Neuronal stem cell (in vitro differentiated cells): ENCODE results near the gene ERP44.

Source experiments
- DNase-seq: peaks from one replicate; pipeline ENCODE4 v3.0.0-alpha.2; 2013; ENCODE audit warnings: low spot score
- H2AFZ ChIP-seq: one replicate; pipeline ENCODE4 v1.6.1; 2013; ENCODE audit warnings: mild to moderate bottlenecking, low read length, inconsistent platforms
- H2AK5ac ChIP-seq: 2 replicates; pipeline ENCODE4 v1.6.1; 2013; ENCODE audit warnings: low read depth, mild to moderate bottlenecking, inconsistent platforms, low read length, moderate library complexity, mixed read lengths
- H2BK120ac ChIP-seq: 2 replicates; pipeline ENCODE4 v1.6.1; 2013; ENCODE audit warnings: low read depth, mild to moderate bottlenecking, inconsistent platforms, low read length, moderate library complexity, mixed read lengths
- H2BK12ac ChIP-seq: one replicate; pipeline ENCODE4 v1.6.1; 2013; ENCODE audit warnings: low read length, inconsistent platforms
- H2BK15ac ChIP-seq: 2 replicates; pipeline ENCODE4 v1.6.1; 2013; ENCODE audit warnings: mild to moderate bottlenecking, low read length, inconsistent platforms, mixed read lengths
- H2BK5ac ChIP-seq: one replicate; pipeline ENCODE4 v1.6.1; 2013; ENCODE audit warnings: inconsistent platforms, mild to moderate bottlenecking, low read length, moderate library complexity
- H3K14ac ChIP-seq: one replicate; pipeline ENCODE4 v1.6.1; 2013; ENCODE audit warnings: low read length, inconsistent platforms
- H3K18ac ChIP-seq: 2 replicates; pipeline ENCODE4 v1.6.1; 2013; ENCODE audit warnings: low read length, inconsistent platforms
- H3K23ac ChIP-seq: 2 replicates; pipeline ENCODE4 v1.6.1; 2013; ENCODE audit warnings: low read depth, mild to moderate bottlenecking, mixed read lengths, low read length, inconsistent platforms; ENCODE audit not compliant: poor library complexity
- H3K27ac ChIP-seq: replicated peaks from 3 replicates; pipeline ENCODE4 v1.5.1; 2013; ENCODE audit warnings: low read length, inconsistent platforms
- H3K27me3 ChIP-seq, 3 experiments: 2 replicates each; pipeline ENCODE4 v1.6.1; 2013; ENCODE audit warnings: low read length in 3 of 3, mild to moderate bottlenecking in 2 of 3, inconsistent platforms in 1 of 3, low read depth in 1 of 3, mixed read lengths in 1 of 3, moderate library complexity in 1 of 3; ENCODE audit not compliant: control insufficient read depth in 3 of 3, insufficient read depth in 3 of 3
- H3K36me3 ChIP-seq, 2 donors: replicated peaks in 1 of 2; 2 replicates each; pipeline ENCODE4 v1.6.1; 2013; ENCODE audit warnings: low read length in 2 of 2; ENCODE audit not compliant: control insufficient read depth in 2 of 2, insufficient read depth in 2 of 2
- H3K4ac ChIP-seq: 2 replicates; pipeline ENCODE4 v1.6.1; 2013; ENCODE audit warnings: inconsistent platforms, mild to moderate bottlenecking, low read length, moderate library complexity
- H3K4me1 ChIP-seq, 2 donors: 1 replicate in 1 of 2; 2 replicates in 1 of 2; pipeline ENCODE4 v1.6.1; 2013; ENCODE audit warnings: low read length in 2 of 2, low read depth in 1 of 2; ENCODE audit not compliant: control insufficient read depth in 2 of 2, insufficient read depth in 1 of 2
- H3K4me2 ChIP-seq: one replicate; pipeline ENCODE4 v1.6.1; 2013; ENCODE audit warnings: mild to moderate bottlenecking, low read length, inconsistent platforms; ENCODE audit not compliant: insufficient read depth, poor library complexity, severe bottlenecking
- H3K4me3 ChIP-seq, 2 donors: 2 replicates each; pipeline ENCODE4 v1.5.1; 2013; ENCODE audit warnings: low read length in 2 of 2, mild to moderate bottlenecking in 2 of 2, inconsistent platforms in 1 of 2, moderate library complexity in 1 of 2
- H3K79me1 ChIP-seq: one replicate; pipeline ENCODE4 v1.6.1; 2013; ENCODE audit warnings: low read depth, mild to moderate bottlenecking, inconsistent platforms, low read length, moderate library complexity
- H3K9ac ChIP-seq: one replicate; pipeline ENCODE4 v1.6.1; 2013; ENCODE audit warnings: mild to moderate bottlenecking, low read depth, low read length, inconsistent platforms; ENCODE audit not compliant: poor library complexity
- H3K9me3 ChIP-seq, 2 donors: replicated peaks in 1 of 2; 2 replicates each; pipeline versions ENCODE3 to v1.6.1; 2013; ENCODE audit warnings: low read length in 2 of 2, mild to moderate bottlenecking in 2 of 2, inconsistent platforms in 1 of 2, low read depth in 1 of 2, mixed read lengths in 1 of 2, moderate library complexity in 1 of 2; ENCODE audit not compliant: control insufficient read depth in 2 of 2, insufficient read depth in 1 of 2
- H4K8ac ChIP-seq: one replicate; pipeline ENCODE4 v1.6.1; 2013; ENCODE audit warnings: low read depth, mild to moderate bottlenecking, inconsistent platforms, low read length, moderate library complexity
- H4K91ac ChIP-seq: one replicate; pipeline ENCODE4 v1.6.1; 2013; ENCODE audit warnings: low read length, low read depth, mild to moderate bottlenecking, inconsistent platforms; ENCODE audit not compliant: poor library complexity
- WGBS, 2 donors: extraction: QIAGEN DNeasy Blood & Tissue Kit; methylation state at CpG; one replicate each; pipeline ENCODE4 v1.1.7; 2013; ENCODE audit warnings: missing lambda C conversion rate in 2 of 2, mixed read lengths in 1 of 2; ENCODE audit not compliant: insufficient read length in 2 of 2, insufficient replicate concordance in 1 of 2; ENCODE audit errors: extremely low coverage in 2 of 2; 5-methylcytosine and 5-hydroxymethylcytosine counted together

The ERP44 gene

DNA sequence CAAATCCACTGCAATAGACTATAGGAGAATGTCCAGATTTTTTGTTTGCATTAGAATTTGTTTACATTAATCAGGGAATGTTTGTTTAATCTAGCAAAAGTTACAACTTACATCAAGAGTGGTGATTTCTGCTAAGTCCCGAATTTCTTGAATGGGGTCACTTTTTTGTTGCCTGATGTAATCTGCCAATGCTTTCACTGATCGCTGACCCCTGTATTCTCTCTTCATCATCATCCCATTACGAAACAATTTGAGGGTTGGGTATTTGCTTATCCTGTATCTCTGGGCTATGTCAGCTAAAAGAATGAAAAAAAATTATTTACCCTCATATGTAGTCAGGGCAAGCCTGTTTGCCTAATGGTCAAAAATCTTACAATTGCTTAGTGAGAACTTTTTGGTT is 76.9 kb downstream of the ERP44 start:
- H3K9ac ChIP-seq, result no peak overlapping the region
- H3K18ac ChIP-seq, result no peak overlapping the region
- no peak overlapping the region for H2AK5ac ChIP-seq
- H3K27me3 ChIP-seq, result no peaks in the 10 kb centered on the region
- no peak for DNase-seq
- peaks cover 2 to 20% of the 10 kb centered on the region in 2 donors for H3K36me3 ChIP-seq
- H2BK15ac ChIP-seq, result no peak overlapping the region
- no peak overlapping the region for H2BK5ac ChIP-seq
- no peak overlapping the region for H3K14ac ChIP-seq
- peaks cover 2 to 9% of the 10 kb centered on the region in 2 donors for H3K9me3 ChIP-seq
- H4K91ac ChIP-seq, result no peak overlapping the region
- H2BK120ac ChIP-seq, result no peak overlapping the region
- H3K4me3 ChIP-seq, result no peak overlapping the region
- H3K4me2 ChIP-seq, result no peak overlapping the region
- no peak overlapping the region for H3K27ac ChIP-seq
- H2AFZ ChIP-seq, result no peak overlapping the region
- H3K23ac ChIP-seq, result no peak overlapping the region
- no peak overlapping the region for H2BK12ac ChIP-seq
- no peak overlapping the region for H4K8ac ChIP-seq
- H3K4ac ChIP-seq, result no peak overlapping the region
- no CpG with 5 or more reads among the region's 3 CpGs for WGBS, 2 donors
- H3K79me1 ChIP-seq, result no peaks in the 10 kb centered on the region
- no peaks in the 10 kb centered on the region for H3K4me1 ChIP-seq

DNA sequence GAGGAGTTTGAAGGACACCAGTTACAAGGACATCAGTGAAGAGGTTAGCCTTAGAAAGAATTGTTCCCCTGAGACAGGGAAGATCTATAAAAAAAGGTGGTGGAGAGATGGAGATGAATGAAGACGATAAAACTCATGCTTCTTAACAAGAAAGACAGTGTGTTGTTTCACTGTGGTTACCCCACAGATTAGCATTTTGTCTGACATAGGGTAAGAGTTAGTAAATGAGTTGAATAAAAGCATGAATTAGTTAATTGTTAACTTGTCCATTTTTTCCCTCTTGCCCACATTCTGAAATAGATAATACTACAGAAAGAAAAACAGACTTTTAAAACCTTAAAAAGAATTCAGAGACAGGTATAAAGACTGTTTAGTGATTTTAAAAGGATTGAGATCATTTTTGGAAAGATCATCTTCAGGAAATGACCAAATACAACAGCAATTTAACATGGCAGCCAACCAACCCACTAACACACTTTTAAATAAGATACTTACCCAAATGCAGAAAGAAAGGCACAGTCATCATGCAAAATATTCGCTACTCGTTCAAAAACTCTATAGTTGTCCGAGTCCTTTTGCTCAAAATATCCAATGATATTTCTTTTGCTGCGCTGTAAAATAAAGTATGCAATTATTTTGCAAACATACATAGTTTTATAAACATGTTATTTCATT is 78.5 kb downstream of the ERP44 start:
- H3K27me3 ChIP-seq, result no peaks in the 10 kb centered on the region
- H2BK12ac ChIP-seq, result no peak overlapping the region

DNA sequence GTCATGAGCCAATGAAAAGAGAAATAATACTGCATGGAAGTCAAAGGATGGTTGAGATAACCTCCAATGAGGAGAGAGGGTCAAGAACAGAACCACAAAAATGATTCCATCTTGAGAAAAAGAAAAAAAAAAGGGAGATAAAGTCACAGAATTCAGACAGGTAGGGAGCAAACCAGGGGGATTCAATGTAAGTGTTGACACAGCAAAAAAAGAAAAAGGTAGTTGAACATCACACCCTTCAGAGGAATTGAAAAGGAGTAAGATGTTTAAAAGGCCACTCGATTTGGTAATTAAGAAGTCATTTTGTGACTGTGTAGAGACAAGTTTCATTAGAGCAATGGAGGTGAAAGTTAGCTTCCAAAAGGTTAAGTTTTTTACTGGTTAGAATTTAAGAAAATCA is 79.3 kb downstream of the ERP44 start:
- no peak overlapping the region for H4K8ac ChIP-seq
- no peaks in the 10 kb centered on the region for H3K4me1 ChIP-seq
- no CpG with 5 or more reads among the region's 1 CpG for WGBS, 2 donors
- H3K14ac ChIP-seq, result no peak overlapping the region
- DNase-seq, result no peak
- no peak overlapping the region for H4K91ac ChIP-seq
- H3K36me3 ChIP-seq, result peaks cover 2 to 41% of the 10 kb centered on the region in 2 donors
- no peak overlapping the region for H3K4ac ChIP-seq
- no peaks in the 10 kb centered on the region for H3K79me1 ChIP-seq
- no peak overlapping the region for H2BK12ac ChIP-seq
- no peak overlapping the region for H3K4me3 ChIP-seq
- H3K27ac ChIP-seq, result no peak overlapping the region
- no peak overlapping the region for H2BK5ac ChIP-seq
- H2BK120ac ChIP-seq, result no peak overlapping the region
- no peaks in the 10 kb centered on the region for H3K27me3 ChIP-seq
- H3K9me3 ChIP-seq, result peaks cover 2 to 3% of the 10 kb centered on the region in 2 donors
- no peak overlapping the region for H2AK5ac ChIP-seq
- no peak overlapping the region for H3K4me2 ChIP-seq
- H2BK15ac ChIP-seq, result no peak overlapping the region
- no peak overlapping the region for H3K9ac ChIP-seq
- H2AFZ ChIP-seq, result no peak overlapping the region
- H3K18ac ChIP-seq, result no peak overlapping the region
- no peak overlapping the region for H3K23ac ChIP-seq

More for the DNA sequence above, 78.5 kb downstream of the ERP44 start:
- no peak overlapping the region for H3K23ac ChIP-seq
- DNase-seq, result no peak
- no peak overlapping the region for H2BK120ac ChIP-seq
- no peak overlapping the region for H2AK5ac ChIP-seq
- H3K14ac ChIP-seq, result no peak overlapping the region
- H4K8ac ChIP-seq, result no peak overlapping the region
- no peak overlapping the region for H2BK15ac ChIP-seq
- no peak overlapping the region for H3K4ac ChIP-seq
- H4K91ac ChIP-seq, result no peak overlapping the region
- no peak overlapping the region for H2AFZ ChIP-seq
- H3K4me3 ChIP-seq, result no peak overlapping the region
- H3K4me2 ChIP-seq, result no peak overlapping the region
- H3K9me3 ChIP-seq, result peaks cover 2 to 9% of the 10 kb centered on the region in 2 donors
- H3K9ac ChIP-seq, result no peak overlapping the region
- no peak overlapping the region for H3K18ac ChIP-seq
- H3K36me3 ChIP-seq, result peaks cover 2 to 34% of the 10 kb centered on the region in 2 donors
- no CpG with 5 or more reads among the region's 5 CpGs for WGBS, 2 donors
- H3K4me1 ChIP-seq, result no peaks in the 10 kb centered on the region
- no peaks in the 10 kb centered on the region for H3K79me1 ChIP-seq
- H3K27ac ChIP-seq, result no peak overlapping the region
- no peak overlapping the region for H2BK5ac ChIP-seq

DNA sequence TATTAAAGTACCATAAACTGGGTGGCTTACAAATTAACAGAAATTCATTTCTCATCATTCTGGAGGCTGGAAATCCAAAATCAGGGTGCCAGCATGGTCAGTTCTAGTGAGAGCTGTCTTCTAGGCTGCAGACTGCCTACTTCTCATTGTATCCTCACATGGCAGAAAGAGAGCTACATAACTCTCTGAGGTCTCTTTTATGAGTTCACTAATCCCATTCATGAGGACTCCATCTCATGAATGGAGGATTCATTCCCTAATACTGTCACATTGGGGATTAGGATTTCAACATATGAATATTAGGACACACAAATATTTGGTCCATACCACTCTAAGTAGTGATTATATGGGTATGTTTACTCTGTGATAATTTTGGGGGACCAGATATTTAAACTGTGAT is 84.0 kb downstream of the ERP44 start:
- no peak overlapping the region for H3K4me3 ChIP-seq
- no peaks in the 10 kb centered on the region for H3K27me3 ChIP-seq
- no peak overlapping the region for H3K23ac ChIP-seq
- no peak overlapping the region for H4K8ac ChIP-seq
- no peak overlapping the region for H2BK12ac ChIP-seq
- H3K9me3 ChIP-seq, result peaks cover 0 to 13% of the 10 kb centered on the region in 2 donors
- no peak overlapping the region for H3K4ac ChIP-seq
- DNase-seq, result no peak
- H3K36me3 ChIP-seq, result peaks cover 0 to 46% of the 10 kb centered on the region in 2 donors
- H3K27ac ChIP-seq, result no peak overlapping the region
- no peak overlapping the region for H4K91ac ChIP-seq
- H2AK5ac ChIP-seq, result no peak overlapping the region
- no peak overlapping the region for H3K4me2 ChIP-seq
- H3K79me1 ChIP-seq, result no peaks in the 10 kb centered on the region
- H3K4me1 ChIP-seq, result no peaks in the 10 kb centered on the region
- H2BK120ac ChIP-seq, result no peak overlapping the region
- no peak overlapping the region for H2BK5ac ChIP-seq
- H2BK15ac ChIP-seq, result no peak overlapping the region
- no peak overlapping the region for H2AFZ ChIP-seq
- H3K14ac ChIP-seq, result no peak overlapping the region
- no peak overlapping the region for H3K18ac ChIP-seq
- H3K9ac ChIP-seq, result no peak overlapping the region
